Measurements from ENCODE around the gene TMEM254. TPM values are rescaled to one million over a fixed set of nuclear protein-coding genes. Genes with fewer than 3 reads are reported as not detected.
A peak's percentile ranks its signal among the peaks of the same experiment; 100 is the strongest.
"Not testable (repeated sequence)": the region's sequence is repeated elsewhere in the genome, so short reads cannot be mapped to it uniquely, and the experiment has no call there.

TMEM254 gene
- polyA plus RNA-seq, 5 donors = 39.8 to 52.6 (median 46.1) TPM

DNA sequence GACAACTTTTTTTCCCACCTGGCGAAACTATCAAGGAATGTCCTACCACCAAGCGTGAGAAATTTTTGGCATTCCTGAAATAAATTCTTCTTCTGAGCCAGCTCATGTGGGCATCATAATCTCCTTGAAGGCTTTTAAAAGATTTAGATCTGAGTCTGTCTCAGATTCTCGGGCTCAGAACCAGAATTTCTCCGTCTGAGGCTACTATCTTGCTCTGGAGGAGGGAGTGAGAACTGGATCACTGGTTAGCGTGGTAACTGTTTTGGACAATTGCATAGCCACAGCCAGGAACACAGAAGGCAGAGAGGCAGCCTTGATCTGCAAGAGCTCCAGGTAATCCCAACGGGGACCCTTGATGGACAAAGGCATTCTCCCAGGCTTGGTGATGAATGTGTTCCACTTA is 53.0 kb downstream of the TMEM254 start:
- DNase-seq = no peak

DNA sequence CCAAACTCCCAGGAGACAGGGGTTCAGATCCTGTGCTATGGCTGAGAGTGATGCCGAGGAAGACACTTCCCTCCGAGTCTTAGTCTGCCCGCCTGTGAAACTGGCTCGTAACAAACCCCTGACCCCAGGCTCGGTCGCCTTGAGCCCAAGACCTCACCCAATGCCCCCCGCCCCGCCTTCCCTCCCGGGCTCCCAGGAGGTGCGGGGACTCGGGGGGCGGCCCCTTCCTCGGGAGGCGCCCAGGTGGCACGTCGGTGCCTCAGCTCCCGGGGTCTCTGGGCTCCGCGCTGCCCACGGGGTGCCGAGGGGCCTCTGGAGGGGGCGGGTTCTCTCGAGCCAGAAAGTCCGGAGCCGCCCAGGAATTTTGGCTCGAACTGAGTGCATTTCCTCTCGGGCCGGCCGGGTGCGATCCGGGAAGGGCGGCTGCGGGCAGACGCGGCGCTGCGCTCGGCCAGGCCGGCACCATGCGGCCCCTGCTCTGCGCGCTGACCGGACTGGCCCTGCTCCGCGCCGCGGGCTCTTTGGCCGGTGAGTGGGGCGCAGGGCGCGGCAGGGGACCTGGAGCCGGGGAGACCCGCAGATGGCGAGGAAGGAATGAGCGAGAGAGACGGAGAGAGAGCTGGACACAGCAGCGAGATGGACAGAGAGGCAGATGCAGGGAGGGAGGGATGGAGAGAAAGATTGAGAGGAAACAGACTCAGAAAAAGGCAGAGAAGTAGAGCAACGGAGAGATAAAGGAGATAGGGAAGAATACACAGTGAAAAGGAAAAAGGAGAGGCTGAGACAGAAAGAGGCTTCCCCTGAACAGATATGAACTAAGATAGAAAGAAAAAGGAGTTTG is 54.1 kb downstream of the TMEM254 start, which contains the start of gene PLAC9:
Gene PLAC9, plus strand, starts transcription at position 432 of the 841 bp plus-strand sequence. Its CDS starts 33 bp downstream, at position 465.
- peak; percentile 56 to 61 for DNase-seq

DNA sequence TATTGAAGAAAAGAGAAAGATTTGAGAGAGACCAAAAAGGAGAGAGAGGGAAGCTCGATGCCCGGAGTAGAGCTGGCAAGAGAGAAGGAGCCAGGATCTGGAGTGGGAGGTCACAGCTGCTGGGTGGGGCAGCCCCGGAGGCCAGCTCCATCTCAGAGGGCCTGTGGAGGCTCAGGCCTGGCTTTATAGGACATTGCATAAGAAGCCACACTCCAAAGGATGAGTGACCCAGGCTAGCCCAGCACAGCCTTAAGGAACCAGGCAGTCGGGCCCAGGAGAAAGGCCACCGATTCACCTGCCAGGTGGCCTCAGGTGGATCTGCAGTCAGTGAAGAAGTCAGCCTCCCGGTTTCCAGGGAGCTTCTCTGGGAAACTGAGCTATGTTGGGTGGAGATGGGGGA is 54.7 kb downstream of the TMEM254 start:
- DNase-seq = no peak

DNA sequence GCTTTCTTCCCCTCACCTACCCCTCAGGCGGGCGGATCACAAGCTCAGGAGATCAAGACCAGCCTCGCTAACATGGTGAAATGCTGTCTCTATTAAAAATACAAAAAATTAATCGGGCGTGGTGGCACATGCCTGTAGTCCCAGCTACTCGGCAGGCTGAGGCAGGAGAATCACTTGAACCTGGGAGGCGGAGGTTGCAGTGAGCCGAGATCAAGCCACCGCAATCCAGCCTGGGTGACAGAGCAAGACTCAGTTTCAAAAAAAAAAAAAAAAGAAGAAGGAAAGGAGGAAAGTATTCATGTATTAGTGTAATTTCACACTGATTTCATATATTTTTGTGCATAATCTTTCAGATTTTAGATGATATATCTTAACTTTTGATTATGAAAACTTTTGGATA is 55.2 kb downstream of the TMEM254 start:
- not testable (repeated sequence) for DNase-seq

DNA sequence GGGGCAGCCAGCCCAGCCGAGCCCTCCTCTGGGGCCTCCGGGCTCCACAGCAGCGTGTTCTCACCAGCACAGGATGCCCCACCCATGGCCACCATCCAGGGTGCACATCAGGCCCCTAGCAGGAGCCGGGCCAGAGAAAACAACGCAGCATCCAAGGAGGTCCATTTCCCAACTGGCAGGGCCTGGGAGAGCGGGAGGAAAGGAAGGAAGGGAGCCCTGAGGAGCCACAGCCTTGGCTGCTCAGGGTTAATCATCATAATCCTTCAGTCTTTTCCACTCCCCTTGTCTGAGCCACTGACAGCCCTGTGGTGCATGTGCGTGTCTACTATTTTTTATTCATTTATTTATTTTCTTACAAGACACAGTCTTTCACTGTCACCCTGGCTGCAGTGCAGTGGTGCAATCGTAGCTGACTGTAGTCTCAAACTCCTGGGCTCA is 57.7 kb downstream of the TMEM254 start:
- peak; percentile 84 to 86 for DNase-seq

DNA sequence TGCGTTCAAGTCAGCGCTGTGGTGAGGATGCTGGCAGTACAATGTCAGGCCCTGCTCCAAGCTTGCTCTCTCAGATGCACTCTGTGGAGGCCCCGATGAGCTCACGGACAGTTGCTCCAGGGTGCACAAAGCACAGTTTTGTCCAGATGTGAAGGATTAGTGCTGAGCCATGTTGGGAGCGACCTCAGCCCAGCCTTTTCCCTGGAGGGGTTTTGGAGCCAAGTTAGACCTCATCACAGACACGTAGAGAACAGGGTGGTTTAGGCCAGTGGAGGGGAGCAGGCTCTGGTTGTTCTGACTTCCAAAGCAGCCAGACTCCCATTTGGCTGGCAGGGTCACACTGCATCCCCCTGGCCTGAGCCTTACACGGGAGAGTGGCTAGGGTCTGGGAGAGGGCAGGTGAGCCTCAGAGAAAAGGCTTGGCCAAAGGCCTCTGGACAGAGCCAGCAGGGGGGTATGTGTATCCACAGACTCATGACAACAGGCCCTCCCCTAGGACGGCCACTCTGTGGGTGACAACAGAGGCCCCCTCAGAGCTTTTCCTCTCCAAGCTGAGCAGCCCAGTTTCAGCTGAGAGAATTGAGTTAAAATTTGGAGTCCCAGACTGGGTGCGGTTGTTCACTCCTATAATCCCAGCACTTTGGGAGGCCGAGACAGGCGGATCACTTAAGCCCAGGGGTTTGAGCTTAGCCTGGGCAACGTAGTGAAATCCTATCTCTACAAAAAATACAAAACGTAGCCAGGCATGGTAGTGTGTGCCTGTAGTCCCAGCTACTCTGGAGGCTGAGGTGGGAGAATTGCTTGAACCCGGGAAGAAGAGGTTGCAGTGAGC is 58.8 kb downstream of the TMEM254 start:
- no peak for DNase-seq

DNA sequence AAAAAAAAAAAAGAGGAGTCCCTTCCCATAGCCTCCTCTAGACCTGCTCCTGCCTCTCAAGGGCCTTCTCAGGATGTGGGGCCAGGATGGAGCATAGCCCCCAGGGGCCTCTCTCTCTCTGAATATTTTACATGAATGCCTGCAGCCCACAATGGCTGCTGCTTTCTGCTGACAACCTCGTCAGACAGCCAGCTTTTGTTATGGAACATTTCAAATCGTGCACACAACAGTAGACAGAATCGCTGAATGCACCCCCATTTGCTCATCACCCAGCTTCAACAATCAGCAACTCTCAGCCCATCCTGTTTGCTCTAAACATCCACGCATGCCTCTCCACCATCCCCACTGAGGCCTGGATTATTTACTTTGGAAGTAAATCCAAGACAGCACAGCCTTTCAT is 59.5 kb downstream of the TMEM254 start:
- DNase-seq = no peak

DNA sequence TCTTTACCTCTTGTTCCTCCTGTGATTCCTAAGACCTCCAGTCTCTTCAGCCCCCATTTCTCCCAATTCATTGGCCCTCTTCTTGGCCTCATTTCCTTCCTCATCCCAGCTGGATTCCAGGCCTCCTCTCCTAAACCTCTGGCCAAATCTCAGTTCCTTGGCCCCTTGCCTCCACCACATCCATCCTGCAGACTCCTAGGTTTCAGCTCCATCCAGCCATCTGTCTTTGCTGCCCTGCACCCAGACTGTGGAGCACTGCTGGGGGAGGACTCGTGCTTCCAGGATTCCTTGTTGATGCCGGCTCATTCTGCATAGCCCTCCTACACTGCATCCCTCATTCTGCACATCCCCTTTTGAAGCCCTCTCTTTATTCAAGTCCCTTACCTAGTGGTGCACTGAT is 60.8 kb downstream of the TMEM254 start:
- no peak for DNase-seq

DNA sequence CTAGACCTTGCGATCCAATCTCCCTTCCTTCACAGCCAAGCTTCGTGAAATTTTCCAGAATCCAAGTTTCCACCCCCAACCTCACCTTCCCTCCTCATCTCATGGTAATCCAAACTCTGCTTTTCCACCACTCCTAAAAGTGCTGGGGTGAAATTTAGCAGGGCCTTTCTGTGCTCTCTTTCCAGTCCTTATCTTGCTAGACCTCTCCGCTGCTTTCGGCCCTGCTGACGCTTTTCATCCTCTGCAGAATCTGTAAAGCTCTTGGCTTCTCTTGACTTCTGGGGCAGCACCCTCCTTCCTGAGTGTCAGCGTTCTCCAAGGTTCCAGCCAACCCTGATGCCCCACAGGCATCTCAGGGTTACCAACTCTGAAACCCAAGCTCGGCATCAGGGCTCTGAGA is 61.8 kb downstream of the TMEM254 start:
- no peak for DNase-seq

DNA sequence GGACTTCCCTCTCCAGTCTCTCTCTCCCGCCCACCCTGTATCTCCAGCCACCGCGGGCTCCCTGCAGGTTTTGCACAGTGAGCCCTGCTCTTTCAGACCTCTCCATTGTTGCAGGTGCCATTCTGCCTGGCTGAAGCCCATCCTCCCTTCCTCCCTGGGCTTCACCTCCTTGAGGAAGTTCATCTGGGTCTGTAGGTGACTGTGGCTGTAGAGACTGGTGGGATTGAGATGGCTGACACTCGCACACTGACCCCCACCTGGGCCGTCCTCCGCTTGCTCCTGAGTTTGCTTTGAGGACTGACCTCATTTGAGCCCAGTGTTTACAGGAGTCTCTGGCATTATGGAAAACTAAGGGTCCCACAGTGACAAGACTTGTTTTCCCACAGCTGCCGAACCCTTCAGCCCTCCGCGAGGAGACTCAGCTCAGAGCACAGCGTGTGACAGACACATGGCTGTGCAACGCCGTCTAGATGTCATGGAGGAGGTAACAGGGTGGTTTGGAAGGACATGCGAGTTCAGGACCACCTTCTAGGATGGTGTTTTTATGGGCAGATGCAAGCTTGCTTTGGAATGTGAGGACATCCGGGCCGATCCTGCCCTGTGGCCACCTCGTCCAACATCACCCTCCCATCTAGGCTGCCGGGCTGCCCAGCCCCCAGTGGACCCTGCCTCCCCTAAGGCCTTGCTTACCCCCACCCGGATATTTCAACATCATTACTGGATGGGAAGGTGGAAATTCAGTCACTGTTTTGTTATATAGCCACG is 63.4 kb downstream of the TMEM254 start:
- no peak for DNase-seq

Other genes starting within 250 kb of the TMEM254 start
- gene SFTPD, start 129.6 kb upstream of the TMEM254 start, polyA plus RNA-seq (ENCODE audit: insufficient read depth in 1 of 5, insufficient read length in 5 of 5, low replicate concordance in 1 of 5) = 10 to 100 TPM in 2 of 5 donors, 1 to 10 TPM in 3; 5.6 to 11.5 (median 9.6) TPM
- gene PLAC9, start 54.1 kb downstream of the TMEM254 start, polyA plus RNA-seq (ENCODE audit: insufficient read depth in 1 of 5, insufficient read length in 5 of 5, low replicate concordance in 1 of 5) = 10 to 100 TPM; 36.3 to 87.9 (median 53.0) TPM
- 100 to 1,000 TPM in 3 of 5 donors, 10 to 100 TPM in 2; 80.0 to 102 (median 100) TPM for gene ANXA11, start 126.9 kb downstream of the TMEM254 start, polyA plus RNA-seq (ENCODE audit: insufficient read depth in 1 of 5, insufficient read length in 5 of 5, low replicate concordance in 1 of 5)
- gene MAT1A, start 211.0 kb downstream of the TMEM254 start, polyA plus RNA-seq (ENCODE audit: insufficient read depth in 1 of 5, insufficient read length in 5 of 5, low replicate concordance in 1 of 5) = under 1 TPM; 0.51 to 0.90 (median 0.60) TPM